A549 (cell line): Measurements from ENCODE around the gene NEURL1.

ENCODE experiments used
- EHMT2 ChIP-seq: fragments of 200-600 bp; sonication (generic); IDR thresholded peaks from 2 replicates; pipeline ENCODE4 v1.6.1; 2016; ENCODE audit warnings: antibody characterized with exemption, low read depth, mild to moderate bottlenecking, moderate library complexity
- ESRRA ChIP-seq: fragments of 150-350 bp; IDR thresholded peaks from 2 replicates; pipeline ENCODE4 v1.6.1; 2014; ENCODE audit warnings: mild to moderate bottlenecking, low read length, borderline replicate concordance
- PBX3 ChIP-seq: IDR thresholded peaks from 2 replicates; pipeline ENCODE4 v1.6.1; 2012
- RAD21 ChIP-seq, 2 experiments: fragments of >200 bp in 1 of 2; sonication (Bioruptor Twin) in 1 of 2; formaldehyde crosslinking in 1 of 2; IDR thresholded peaks in 1 of 2; conservative IDR thresholded peaks in 1 of 2; 2 replicates in 1 of 2; 3 replicates in 1 of 2; pipeline ENCODE4 v1.6.1; 2012 to 2018; ENCODE audit warnings: inconsistent platforms in 1 of 2
- SREBF2 ChIP-seq: fragments of 450-650 bp; IDR thresholded peaks from 2 replicates; pipeline ENCODE4 v1.6.1; 2014; ENCODE audit warnings: mild to moderate bottlenecking, moderate library complexity
- TF ChIP-seq, protein P1 (sequence below): fragments of 450-650 bp; IDR thresholded peaks from 2 replicates; pipeline ENCODE4 v1.6.1; 2014; ENCODE audit warnings: antibody characterized with exemption

DNA sequence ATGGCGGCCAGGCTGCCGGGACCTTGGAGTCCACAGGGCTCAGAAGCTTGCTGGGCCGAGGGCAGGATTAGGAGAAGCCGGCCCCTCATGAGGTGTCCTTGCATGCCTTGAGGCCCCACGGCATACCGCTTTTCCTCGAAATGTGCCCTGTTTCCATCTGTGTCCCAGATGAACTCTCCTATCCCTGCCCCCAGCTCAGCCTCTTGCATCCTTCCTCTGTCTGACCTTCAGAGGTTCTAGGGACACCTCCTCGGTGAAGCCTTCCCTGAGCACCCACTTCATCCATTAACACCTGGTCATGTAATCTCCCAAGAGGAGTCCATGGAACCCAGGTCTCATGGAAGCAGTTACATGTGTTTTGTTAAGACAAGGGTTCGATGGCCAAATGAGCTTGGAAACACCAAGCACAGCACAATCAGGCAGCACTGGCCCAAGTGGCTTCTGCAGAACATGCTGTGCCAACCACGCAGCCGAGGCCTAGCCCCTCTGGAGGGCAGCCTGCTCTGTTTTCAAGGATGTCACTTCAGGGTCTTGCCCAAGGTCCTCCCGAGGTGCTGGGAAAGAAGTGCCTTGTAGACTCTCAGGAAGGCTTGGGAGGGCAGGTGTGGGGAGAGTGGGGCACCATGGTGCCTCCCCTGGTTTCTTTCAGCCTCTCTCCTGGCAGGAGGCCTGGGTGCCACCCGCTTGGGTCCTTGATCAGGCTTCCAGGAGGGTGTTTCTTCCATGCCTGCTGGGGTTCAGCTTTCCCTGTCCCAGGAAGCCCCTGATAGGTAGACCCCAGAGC, 124.3 kb downstream of the NEURL1 start:
- no peak for TF ChIP-seq PBX3
- TF ChIP-seq RAD21 (conservative IDR thresholded peaks at IDR 0.05 in 1 of 2, IDR thresholded peaks at IDR 0.05 in 1 of 2), result no peak
- TF ChIP-seq SREBF2, result no peak
- TF ChIP-seq, protein P1, sequence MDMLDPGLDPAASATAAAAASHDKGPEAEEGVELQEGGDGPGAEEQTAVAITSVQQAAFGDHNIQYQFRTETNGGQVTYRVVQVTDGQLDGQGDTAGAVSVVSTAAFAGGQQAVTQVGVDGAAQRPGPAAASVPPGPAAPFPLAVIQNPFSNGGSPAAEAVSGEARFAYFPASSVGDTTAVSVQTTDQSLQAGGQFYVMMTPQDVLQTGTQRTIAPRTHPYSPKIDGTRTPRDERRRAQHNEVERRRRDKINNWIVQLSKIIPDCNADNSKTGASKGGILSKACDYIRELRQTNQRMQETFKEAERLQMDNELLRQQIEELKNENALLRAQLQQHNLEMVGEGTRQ, result no peak
- no peak for TF ChIP-seq EHMT2
- TF ChIP-seq ESRRA, result no peak
